GM12878 (cell line): Measurements from ENCODE around the gene LDLRAD3. TPM values are rescaled to one million over a fixed set of nuclear protein-coding genes. Genes with fewer than 3 reads are reported as not detected.
A peak's percentile ranks its signal among the peaks of the same experiment; 100 is the strongest.

Experiments
- ATAC-seq: fragments of 200-7000 bp; cut with Tn5 transposase; 3 replicates; pipeline ENCODE4 v1.9.1; 2020; ENCODE audit warnings: mild to moderate bottlenecking, moderate library complexity
- BruUV-seq: library from RNA; stranded (reverse); fragments of 400-500 nt; replicated peaks from 2 replicates; lab custom pipeline; 2021; lab: Mats Ljungman, UMichigan
- CTCF ChIA-PET: fragments of 300-600 bp; sonication (Branson Sonifier 250); formaldehyde crosslinking; extraction: SDS; loops from one replicate; lab custom pipeline; 2021; ENCODE audit warnings: inconsistent platforms; lab: Yijun Ruan, JAX
- POLR2A ChIA-PET: fragments of 350-600 bp; formaldehyde crosslinking; extraction: SDS; loops from one replicate; lab custom pipeline; 2021; ENCODE audit warnings: inconsistent platforms; lab: Charles Lee
- RAD21 ChIA-PET: fragments of 300-600 bp; sonication (Branson Sonifier 250); formaldehyde crosslinking; loops from one replicate; lab custom pipeline; 2023; ENCODE audit warnings: antibody characterized with exemption; ENCODE audit not compliant: unreplicated experiment; lab: Charles Lee
- SMC1A ChIA-PET: fragments of 300-600 bp; sonication (Branson Sonifier 250); formaldehyde crosslinking; loops from one replicate; lab custom pipeline; 2023; ENCODE audit not compliant: unreplicated experiment, uncharacterized antibody; lab: Charles Lee
- DNase-seq: peaks from one replicate; pipeline ENCODE4 v3.0.0-alpha.2; 2011; ENCODE audit warnings: low read depth, low spot score
- FAIRE-seq: peaks from 3 replicates; lab custom pipeline; 2011; peaks lifted over from hg19 to GRCh38; lab: Jason Lieb, UNC
- H2AFZ ChIP-seq: 2 replicates; pipeline ENCODE4 v1.6.0; 2011; ENCODE audit warnings: low read depth, low read length, control low read depth; ENCODE audit not compliant: control insufficient read depth
- H3K27ac ChIP-seq: 2 replicates; pipeline ENCODE4 v1.5.1; 2011; ENCODE audit warnings: control low read depth; ENCODE audit not compliant: control insufficient read depth, insufficient read depth
- H3K27me3 ChIP-seq, 2 experiments: replicated peaks in 1 of 2; 2 replicates each; pipeline versions ENCODE4 v1.6.0 to v1.6.1; 2011; ENCODE audit warnings: low read length in 1 of 2; ENCODE audit not compliant: control insufficient read depth in 2 of 2, insufficient read depth in 2 of 2
- H3K36me3 ChIP-seq, 2 experiments: 2 replicates each; pipeline ENCODE4 v1.5.1; 2011; ENCODE audit warnings: low read length in 1 of 2; ENCODE audit not compliant: control insufficient read depth in 2 of 2, insufficient read depth in 2 of 2
- H3K4me1 ChIP-seq: 2 replicates; pipeline ENCODE4 v1.6.1; 2011; ENCODE audit warnings: mild to moderate bottlenecking, low read length, moderate library complexity, mixed read lengths; ENCODE audit not compliant: control insufficient read depth, insufficient read depth
- H3K4me2 ChIP-seq: 2 replicates; pipeline ENCODE4 v1.6.0; 2011; ENCODE audit warnings: control low read depth; ENCODE audit not compliant: control insufficient read depth, insufficient read depth
- H3K4me3 ChIP-seq: fragments of 200-600 bp; sonication (generic); 2 replicates; pipeline ENCODE4 v1.5.1; 2016
- H3K79me2 ChIP-seq: 2 replicates; pipeline ENCODE4 v1.6.0; 2011; ENCODE audit warnings: low read length; ENCODE audit not compliant: control insufficient read depth, insufficient read depth
- H3K9ac ChIP-seq: 2 replicates; pipeline ENCODE4 v1.8.0; 2011; ENCODE audit warnings: low read length, control low read depth, mixed read lengths; ENCODE audit not compliant: control insufficient read depth, insufficient read depth
- H3K9me3 ChIP-seq: replicated peaks from 3 replicates; pipeline ENCODE4 v1.5.1; 2011; ENCODE audit warnings: mild to moderate bottlenecking, low read length; ENCODE audit not compliant: control insufficient read depth, insufficient read depth
- H4K20me1 ChIP-seq: 2 replicates; pipeline ENCODE4 v1.6.0; 2011; ENCODE audit not compliant: control insufficient read depth, insufficient read depth
- BHLHE40 ChIP-seq, 2 experiments: fragments of 450-650 bp in 1 of 2; IDR thresholded peaks; 2 replicates each; pipeline ENCODE4 v1.6.1; 2011 to 2017; ENCODE audit warnings: low read depth in 2 of 2, borderline replicate concordance in 1 of 2, improper control_type of control experiment in 1 of 2, low read length in 1 of 2, mild to moderate bottlenecking in 1 of 2
- MYB ChIP-seq: fragments of 150-350 bp; IDR thresholded peaks from 2 replicates; pipeline ENCODE4 v1.6.1; 2014; ENCODE audit warnings: mild to moderate bottlenecking, low read depth, low read length, borderline replicate concordance
- NR2C1 ChIP-seq: fragments of 450-650 bp; IDR thresholded peaks from 2 replicates; pipeline ENCODE4 v1.6.1; 2017; ENCODE audit warnings: antibody characterized with exemption, mild to moderate bottlenecking, moderate library complexity
- RAD21 ChIP-seq: IDR thresholded peaks from 2 replicates; pipeline ENCODE4 v1.6.1; 2011; ENCODE audit warnings: mild to moderate bottlenecking, low read depth, low read length, moderate library complexity; ENCODE audit not compliant: insufficient read depth
- SMAD1 ChIP-seq: fragments of 450-650 bp; IDR thresholded peaks from 2 replicates; pipeline ENCODE4 v1.6.1; 2018; ENCODE audit warnings: mild to moderate bottlenecking, low read depth; ENCODE audit not compliant: partially characterized antibody
- SMC3 ChIP-seq: IDR thresholded peaks from 2 replicates; pipeline ENCODE4 v1.6.1; 2011; ENCODE audit warnings: low read length, improper control_type of control experiment, borderline replicate concordance
- SPI1 ChIP-seq: IDR thresholded peaks from 2 replicates; pipeline ENCODE4 v1.6.1; 2011; ENCODE audit warnings: low read depth, mild to moderate bottlenecking, low read length, moderate library complexity, borderline replicate concordance; ENCODE audit not compliant: insufficient read depth
- SREBF2 ChIP-seq: IDR thresholded peaks from 2 replicates; pipeline ENCODE4 v1.6.1; 2012; ENCODE audit warnings: mild to moderate bottlenecking, low read length
- TBL1XR1 ChIP-seq: IDR thresholded peaks from 2 replicates; pipeline ENCODE4 v1.6.1; 2012; ENCODE audit warnings: low read depth, low read length, improper control_type of control experiment
- WRNIP1 ChIP-seq: IDR thresholded peaks from 2 replicates; pipeline ENCODE4 v1.6.1; 2011; ENCODE audit warnings: low read depth, low read length, improper control_type of control experiment, borderline replicate concordance
- WGBS: methylation state at CpG from one replicate; pipeline ENCODE4 v1.1.6; 2016; ENCODE audit warnings: low lambda C conversion rate; ENCODE audit not compliant: insufficient replicate concordance, insufficient coverage; ENCODE audit errors: missing lambda C conversion rate; 5-methylcytosine and 5-hydroxymethylcytosine counted together
- in situ Hi-C: fragments of 300-500 bp; cut with MboI; formaldehyde crosslinking; loops from 9 replicates; pipeline ENCODE4 v1.14.3; 2018; ENCODE audit warnings: mixed read lengths
- intact Hi-C: fragments of 100-400 bp; cut with micrococcal nuclease; formaldehyde crosslinking; loops from one replicate; pipeline ENCODE4 v1.14.2; 2022; ENCODE audit not compliant: unreplicated experiment
- polyA plus RNA-seq, 11 experiments: library from polyadenylated mRNA; depleted of rRNA in 4 of 11; unstranded in 6 of 11; stranded (reverse) in 5 of 11; fragments of >200 nt; fragmentation: Nextera tagmentation in 4 of 11; fragmentation: Illumina TruSeq in 1 of 11; extraction: Ambion mirVana in 4 of 11; extraction: Trizol in 1 of 11; gene quantifications; 1 replicate in 1 of 11; 2 replicates in 10 of 11; pipeline versions ENCODE4 v1.2.1 to v1.2.3, GENCODE V29; 2011 to 2016; ENCODE audit warnings: inconsistent platforms in 2 of 11, missing spikeins in 2 of 11, low read depth in 1 of 11
- total RNA-seq, 4 experiments: library from RNA; depleted of rRNA in 3 of 4; stranded (reverse); fragments of >200 nt in 3 of 4; fragmentation: Illumina TruSeq in 1 of 4; extraction: Trizol in 1 of 4; gene quantifications; 2 replicates each; pipeline versions ENCODE4 v1.2.1 to v1.2.3, GENCODE V29; 2013 to 2021
- TF ChIP-seq, protein P1 (sequence below), 3 experiments: IDR thresholded peaks in 2 of 3; conservative IDR thresholded peaks in 1 of 3; 2 replicates each; pipeline ENCODE4 v1.5.1; 2011; ENCODE audit warnings: low read depth in 3 of 3, low read length in 3 of 3, mild to moderate bottlenecking in 3 of 3, control low read depth in 2 of 3, moderate library complexity in 2 of 3, inconsistent platforms in 1 of 3, mixed read lengths in 1 of 3; ENCODE audit not compliant: control insufficient read depth in 2 of 3, insufficient read depth in 1 of 3; ENCODE audit errors: extremely low read depth in 1 of 3

The LDLRAD3 gene
- total and polyA plus RNA-seq, 10 of the 15 experiments (the other 5 are each of a cell fraction or from before 2014, with no cell fraction given) = 2.5 to 17.2 (median 10.7) TPM

DNA sequence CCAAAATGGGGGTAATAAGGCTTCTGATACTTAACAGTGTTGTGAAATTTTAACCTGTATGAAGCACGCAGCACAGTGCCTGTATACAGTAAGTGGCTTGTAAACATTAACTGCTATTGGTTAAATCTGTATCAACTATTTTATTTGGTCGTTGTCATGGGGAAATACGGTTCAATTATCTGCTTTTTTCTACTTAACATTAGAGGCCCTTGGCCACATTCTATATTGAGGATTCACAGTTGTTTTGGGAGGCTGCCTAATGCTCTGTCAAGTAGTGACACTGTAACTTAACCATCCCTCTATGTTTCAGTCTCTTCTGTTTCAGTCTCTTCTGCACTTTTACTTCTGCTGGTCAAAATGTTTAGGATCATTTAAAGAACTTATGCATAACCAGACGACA, 95.6 kb downstream of the LDLRAD3 start:
- ChIA-PET RAD21 (interaction anchor here (1.3 kb wide), 1 partner anchor 217 kb away, joined by 4 read pairs; no protein-coding TSS in a partner anchor), SMC1A (interaction anchor here (2.1 to 5.7 kb wide), 2 partner anchors 10 to 217 kb away, joined by 4 to 26 read pairs; no protein-coding TSS in a partner anchor), POLR2A (no interaction called here), CTCF (interaction anchor here (0.9 to 3.2 kb wide), 2 partner anchors 217 to 1473 kb away, joined by 4 to 20 read pairs; no protein-coding TSS in a partner anchor)
- no peaks in the 10 kb centered on the region; a peak in 1 of 4 replicates for H3K27me3 ChIP-seq
- H3K36me3 ChIP-seq = no peaks in the 10 kb centered on the region
- WGBS = 0% methylated on average over 4 of the region's 4 CpGs
- FAIRE-seq (no peak), DNase-seq (no peak), ATAC-seq (no peak)
- H3K4me2 ChIP-seq = no peak overlapping the region
- no peak overlapping the region for H2AFZ ChIP-seq
- no peaks in the 10 kb centered on the region for H4K20me1 ChIP-seq
- no peaks in the 10 kb centered on the region for H3K4me1 ChIP-seq
- in situ Hi-C loops (no loop called here), intact Hi-C loops (no loop called here)
- no peaks in the 10 kb centered on the region for H3K79me2 ChIP-seq
- H3K9me3 ChIP-seq = no peaks in the 10 kb centered on the region
- H3K27ac ChIP-seq = no peak overlapping the region
- H3K9ac ChIP-seq = no peak overlapping the region
- no peak overlapping the region for H3K4me3 ChIP-seq
- no TSS peak for BruUV-seq
- TF ChIP-seq NR2C1 (no peak), SREBF2 (no peak), MYB (no peak), SMAD1 (no peak), TBL1XR1 (no peak)

DNA sequence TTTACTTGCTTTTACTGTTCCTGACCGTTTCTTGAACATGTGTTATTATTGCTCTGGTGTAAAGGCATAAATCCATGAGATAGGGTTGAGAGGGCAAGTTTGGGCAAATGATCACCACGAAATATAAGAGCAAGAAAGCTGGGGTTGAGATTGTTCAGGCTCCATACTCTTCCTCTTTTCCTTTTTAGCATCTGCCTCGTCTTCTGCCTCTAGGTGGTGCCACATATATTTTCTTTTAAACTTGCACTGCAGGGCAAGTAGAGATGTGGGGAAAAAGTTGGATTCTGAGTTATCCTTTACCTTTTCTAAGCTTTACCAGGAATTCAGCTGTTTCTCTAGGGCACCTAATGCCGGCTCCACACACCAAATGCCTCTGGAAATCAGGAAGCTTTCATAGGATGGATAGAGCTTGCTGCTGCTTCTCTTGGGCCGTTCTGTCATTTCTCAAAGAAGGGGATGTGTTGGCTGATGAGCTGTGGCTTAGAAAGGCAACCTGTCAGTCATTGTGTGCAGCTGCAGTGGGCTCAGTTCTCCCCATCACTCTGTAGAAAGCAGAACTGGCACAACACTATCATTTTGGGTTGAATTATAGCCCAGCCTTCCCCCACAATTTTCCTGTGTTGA, 98.2 kb downstream of the LDLRAD3 start:
- ATAC-seq (peak; percentile 86), FAIRE-seq (no peak), DNase-seq (no peak)
- SMC1A ChIA-PET = interaction anchor here (0.7 to 5.7 kb wide), 17 partner anchors 9 to 223 kb away, joined by 3 to 26 read pairs (median 4); no protein-coding TSS in a partner anchor
- Histone ChIP-seq H3K79me2 (no peaks in the 10 kb centered on the region), H3K4me2 (no peak overlapping the region), H3K4me1 (no peaks in the 10 kb centered on the region), H3K36me3 (no peaks in the 10 kb centered on the region), H3K27ac (no peak overlapping the region), H3K4me3 (no peak overlapping the region), H3K27me3 (no peaks in the 10 kb centered on the region; a peak in 1 of 4 replicates), H3K9ac (no peak overlapping the region)
- no TSS peak for BruUV-seq
- CTCF ChIA-PET = interaction anchor here (0.7 to 4.7 kb wide), 28 partner anchors 8 to 428 kb away, joined by 3 to 61 read pairs (median 5); no protein-coding TSS in a partner anchor
- POLR2A ChIA-PET = no interaction called here
- RAD21 ChIA-PET = interaction anchor here (0.8 to 2.8 kb wide), 11 partner anchors 27 to 426 kb away, joined by 3 to 14 read pairs (median 6); no protein-coding TSS in a partner anchor
- in situ Hi-C loops = no loop called here
- peak; percentile 63 for TF ChIP-seq RAD21
- TF ChIP-seq SMC3 = peak; percentile 26; the same call in 1 of the 2 replicates
- TF ChIP-seq WRNIP1 = no peak
- TF ChIP-seq BHLHE40 (IDR thresholded peaks at IDR 0.05; ENCODE audit: borderline replicate concordance in 1 of 2, low read depth in 2 of 2, low read length in 1 of 2) = no peak
- TF ChIP-seq, protein P1, sequence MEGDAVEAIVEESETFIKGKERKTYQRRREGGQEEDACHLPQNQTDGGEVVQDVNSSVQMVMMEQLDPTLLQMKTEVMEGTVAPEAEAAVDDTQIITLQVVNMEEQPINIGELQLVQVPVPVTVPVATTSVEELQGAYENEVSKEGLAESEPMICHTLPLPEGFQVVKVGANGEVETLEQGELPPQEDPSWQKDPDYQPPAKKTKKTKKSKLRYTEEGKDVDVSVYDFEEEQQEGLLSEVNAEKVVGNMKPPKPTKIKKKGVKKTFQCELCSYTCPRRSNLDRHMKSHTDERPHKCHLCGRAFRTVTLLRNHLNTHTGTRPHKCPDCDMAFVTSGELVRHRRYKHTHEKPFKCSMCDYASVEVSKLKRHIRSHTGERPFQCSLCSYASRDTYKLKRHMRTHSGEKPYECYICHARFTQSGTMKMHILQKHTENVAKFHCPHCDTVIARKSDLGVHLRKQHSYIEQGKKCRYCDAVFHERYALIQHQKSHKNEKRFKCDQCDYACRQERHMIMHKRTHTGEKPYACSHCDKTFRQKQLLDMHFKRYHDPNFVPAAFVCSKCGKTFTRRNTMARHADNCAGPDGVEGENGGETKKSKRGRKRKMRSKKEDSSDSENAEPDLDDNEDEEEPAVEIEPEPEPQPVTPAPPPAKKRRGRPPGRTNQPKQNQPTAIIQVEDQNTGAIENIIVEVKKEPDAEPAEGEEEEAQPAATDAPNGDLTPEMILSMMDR (IDR thresholded peaks at IDR 0.05 in 2 of 3, conservative IDR thresholded peaks at IDR 0.05 in 1 of 3; ENCODE audit: control insufficient read depth in 2 of 3, extremely low read depth in 1 of 3, insufficient read depth in 1 of 3, low read depth in 3 of 3, low read length in 3 of 3) = peak; percentile 48 to 58 (median 51); a peak in 5 of 6 replicates
- peak; percentile 58 for TF ChIP-seq SPI1
- TF ChIP-seq, all 136 proteins: peak for 4
- 1% methylated on average over 5 of the region's 5 CpGs for WGBS
- Histone ChIP-seq H2AFZ (no peak overlapping the region), H3K9me3 (no peaks in the 10 kb centered on the region), H4K20me1 (no peaks in the 10 kb centered on the region)
- intact Hi-C loops = loop anchor here (1.0 to 5.0 kb wide), 3 partner anchors 90 to 225 kb away; no protein-coding TSS in a partner anchor
